Astrocyte (in vitro differentiated cells and primary cell): Measurements from ENCODE around the gene GLS. TPM values are rescaled to one million over a fixed set of nuclear protein-coding genes. Genes with fewer than 3 reads are reported as not detected.

Source experiments
- DNase-seq: peaks from one replicate; pipeline ENCODE4 v3.0.0-alpha.2; 2010; ENCODE audit warnings: low read depth
- FAIRE-seq: peaks from 2 replicates; lab custom pipeline; 2011; peaks lifted over from hg19 to GRCh38; lab: Jason Lieb, UNC
- H2AFZ ChIP-seq: 2 replicates; pipeline ENCODE4 v1.6.0; 2012; ENCODE audit warnings: low read depth, low read length, inconsistent platforms
- H3K27ac ChIP-seq: 2 replicates; pipeline ENCODE4 v1.5.1; 2011; ENCODE audit warnings: low read depth, low read length, inconsistent platforms
- H3K27me3 ChIP-seq: 2 replicates; pipeline ENCODE4 v1.6.0; 2011; ENCODE audit warnings: low read length, inconsistent platforms; ENCODE audit not compliant: insufficient read depth
- H3K36me3 ChIP-seq: 2 replicates; pipeline ENCODE4 v1.5.1; 2011; ENCODE audit warnings: low read length, inconsistent platforms; ENCODE audit not compliant: insufficient read depth
- H3K4me1 ChIP-seq: 2 replicates; pipeline ENCODE4 v1.5.1; 2011; ENCODE audit warnings: low read length, inconsistent platforms; ENCODE audit not compliant: insufficient read depth
- H3K4me2 ChIP-seq: 2 replicates; pipeline ENCODE4 v1.6.0; 2012; ENCODE audit warnings: low read length, inconsistent platforms
- H3K4me3 ChIP-seq: 2 replicates; pipeline ENCODE4 v1.5.1; 2011; ENCODE audit warnings: low read depth, mild to moderate bottlenecking, low read length, inconsistent platforms; ENCODE audit not compliant: insufficient read depth
- H3K79me2 ChIP-seq: 2 replicates; pipeline ENCODE4 v1.6.0; 2012; ENCODE audit warnings: mild to moderate bottlenecking, low read length, inconsistent platforms; ENCODE audit not compliant: insufficient read depth
- H3K9ac ChIP-seq: 2 replicates; pipeline ENCODE4 v1.6.0; 2012; ENCODE audit warnings: mild to moderate bottlenecking, low read length, inconsistent platforms
- H3K9me3 ChIP-seq: 2 replicates; pipeline ENCODE4 v1.5.1; 2012; ENCODE audit warnings: low read depth, mild to moderate bottlenecking, low read length, inconsistent platforms; ENCODE audit not compliant: insufficient read depth
- H4K20me1 ChIP-seq: 2 replicates; pipeline ENCODE4 v1.6.0; 2012; ENCODE audit warnings: low read length, inconsistent platforms; ENCODE audit not compliant: insufficient read depth
- H3K27ac Mint-ChIP-seq: one replicate; pipeline ENCODE4 v1.8.0; 2021; ENCODE audit warnings: mild to moderate bottlenecking, mixed read lengths; ENCODE audit not compliant: unreplicated experiment
- H3K27me3 Mint-ChIP-seq: one replicate; pipeline ENCODE4 v1.8.0; 2021; ENCODE audit warnings: low read depth, mixed read lengths; ENCODE audit not compliant: unreplicated experiment
- H3K36me3 Mint-ChIP-seq: one replicate; pipeline ENCODE4 v1.8.0; 2021; ENCODE audit warnings: low read depth, mixed read lengths; ENCODE audit not compliant: unreplicated experiment
- H3K4me1 Mint-ChIP-seq: one replicate; pipeline ENCODE4 v1.8.0; 2021; ENCODE audit warnings: low read depth, mixed read lengths; ENCODE audit not compliant: unreplicated experiment
- H3K4me3 Mint-ChIP-seq: one replicate; pipeline ENCODE4 v1.8.0; 2021; ENCODE audit warnings: mild to moderate bottlenecking, moderate library complexity, mixed read lengths; ENCODE audit not compliant: unreplicated experiment
- H3K9me3 Mint-ChIP-seq: one replicate; pipeline ENCODE4 v1.8.0; 2021; ENCODE audit warnings: mild to moderate bottlenecking, mixed read lengths; ENCODE audit not compliant: unreplicated experiment
- EZH2 ChIP-seq: IDR thresholded peaks from 2 replicates; pipeline ENCODE4 v1.6.1; 2012; ENCODE audit warnings: mild to moderate bottlenecking, low read length, inconsistent platforms; ENCODE audit not compliant: insufficient read depth
- total RNA-seq: library from RNA; stranded (reverse); gene quantifications from 2 replicates; pipeline ENCODE4 v1.2.1, GENCODE V29; 2021
- TF ChIP-seq, protein P1 (sequence below): IDR thresholded peaks from 2 replicates; pipeline ENCODE4 v1.5.1; 2011; ENCODE audit warnings: low read depth, mild to moderate bottlenecking, inconsistent platforms, low read length, moderate library complexity; ENCODE audit not compliant: insufficient read depth

The GLS gene
- total RNA-seq, 1 donor from 2014 or later = 189 TPM

DNA sequence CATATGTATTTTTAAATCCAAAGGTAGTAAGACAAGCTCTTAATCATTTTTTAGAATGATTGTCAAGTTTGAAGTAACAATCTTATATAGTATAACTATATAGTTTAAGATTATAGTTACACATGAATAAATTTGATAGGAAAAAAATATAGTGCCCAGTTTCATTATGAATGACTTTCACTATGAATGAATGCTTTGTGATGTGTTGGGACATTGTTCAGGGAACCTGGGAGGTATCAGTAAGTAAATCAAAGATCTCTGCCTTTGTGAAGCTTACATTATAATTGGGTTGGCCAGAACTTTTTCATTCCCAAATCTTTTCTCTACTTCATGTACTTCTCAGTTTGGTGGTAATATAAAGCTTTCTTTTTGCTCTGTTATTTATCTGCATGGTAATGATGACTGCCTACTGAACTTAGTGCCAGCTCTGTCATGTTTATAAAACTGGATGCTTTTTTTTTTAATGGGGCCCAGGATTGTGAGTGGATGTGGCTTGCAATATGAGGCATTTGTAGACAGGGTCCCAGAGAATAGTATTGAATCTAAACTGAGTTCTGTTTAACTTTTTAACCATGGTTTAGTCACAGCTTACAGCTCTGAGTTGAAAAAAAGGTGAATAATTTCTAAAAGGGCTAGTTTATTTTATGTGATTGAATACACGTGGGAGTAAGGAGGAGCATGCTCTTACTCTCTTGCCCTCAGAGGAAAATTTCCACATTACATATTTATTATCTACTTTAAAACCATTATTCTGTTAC lies 23.3 kb downstream of the GLS start:
- no peak overlapping the region for H3K4me3 ChIP-seq
- H3K79me2 ChIP-seq = peaks cover 28% of the 10 kb centered on the region
- H3K4me1 Mint-ChIP-seq = peaks cover 13% of the 10 kb centered on the region
- H3K36me3 Mint-ChIP-seq = peaks cover 9% of the 10 kb centered on the region
- no peak overlapping the region for H3K27ac Mint-ChIP-seq
- H3K27me3 ChIP-seq = no peaks in the 10 kb centered on the region
- TF ChIP-seq, protein P1, sequence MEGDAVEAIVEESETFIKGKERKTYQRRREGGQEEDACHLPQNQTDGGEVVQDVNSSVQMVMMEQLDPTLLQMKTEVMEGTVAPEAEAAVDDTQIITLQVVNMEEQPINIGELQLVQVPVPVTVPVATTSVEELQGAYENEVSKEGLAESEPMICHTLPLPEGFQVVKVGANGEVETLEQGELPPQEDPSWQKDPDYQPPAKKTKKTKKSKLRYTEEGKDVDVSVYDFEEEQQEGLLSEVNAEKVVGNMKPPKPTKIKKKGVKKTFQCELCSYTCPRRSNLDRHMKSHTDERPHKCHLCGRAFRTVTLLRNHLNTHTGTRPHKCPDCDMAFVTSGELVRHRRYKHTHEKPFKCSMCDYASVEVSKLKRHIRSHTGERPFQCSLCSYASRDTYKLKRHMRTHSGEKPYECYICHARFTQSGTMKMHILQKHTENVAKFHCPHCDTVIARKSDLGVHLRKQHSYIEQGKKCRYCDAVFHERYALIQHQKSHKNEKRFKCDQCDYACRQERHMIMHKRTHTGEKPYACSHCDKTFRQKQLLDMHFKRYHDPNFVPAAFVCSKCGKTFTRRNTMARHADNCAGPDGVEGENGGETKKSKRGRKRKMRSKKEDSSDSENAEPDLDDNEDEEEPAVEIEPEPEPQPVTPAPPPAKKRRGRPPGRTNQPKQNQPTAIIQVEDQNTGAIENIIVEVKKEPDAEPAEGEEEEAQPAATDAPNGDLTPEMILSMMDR = no peak
- no peak for TF ChIP-seq EZH2
- H3K4me2 ChIP-seq = peak overlapping the region; percentile 14
- peak overlapping the region; percentile 43 for H3K27ac ChIP-seq
- H3K9me3 ChIP-seq = no peaks in the 10 kb centered on the region
- peaks cover 53% of the 10 kb centered on the region for H3K36me3 ChIP-seq
- FAIRE-seq = no peak
- no peaks in the 10 kb centered on the region for H4K20me1 ChIP-seq
- DNase-seq = no peak
- no peak overlapping the region for H2AFZ ChIP-seq
- H3K4me1 ChIP-seq = peaks cover 13% of the 10 kb centered on the region
- H3K27me3 Mint-ChIP-seq = no peaks in the 10 kb centered on the region
- peak overlapping the region; percentile 9 for H3K9ac ChIP-seq
- no peaks in the 10 kb centered on the region for H3K9me3 Mint-ChIP-seq
- H3K4me3 Mint-ChIP-seq = no peak overlapping the region

GRCh38 chr2:190904640-190905261 lies 24.1 kb downstream of the GLS start:
- DNase-seq = peak; percentile 73
- no peak overlapping the region for H3K4me3 Mint-ChIP-seq
- no peak overlapping the region for H3K27ac Mint-ChIP-seq

More at GRCh38 chr2:190904640-190905261, 24.1 kb downstream of the GLS start:
- FAIRE-seq = no peak
- Histone ChIP-seq H3K36me3 (peaks cover 51% of the 10 kb centered on the region), H3K9ac (peak overlapping the region; percentile 9), H3K27me3 (no peaks in the 10 kb centered on the region), H3K4me1 (peaks cover 13% of the 10 kb centered on the region), H3K79me2 (peaks cover 31% of the 10 kb centered on the region), H4K20me1 (no peaks in the 10 kb centered on the region), H3K4me2 (no peak overlapping the region), H3K4me3 (no peak overlapping the region), H2AFZ (no peak overlapping the region), H3K27ac (peak overlapping the region; percentile 43), H3K9me3 (no peaks in the 10 kb centered on the region)
- H3K4me1 Mint-ChIP-seq = peaks cover 13% of the 10 kb centered on the region
- no peaks in the 10 kb centered on the region for H3K27me3 Mint-ChIP-seq
- TF ChIP-seq EZH2 = no peak
- TF ChIP-seq, protein P1 = no peak
- H3K9me3 Mint-ChIP-seq = no peaks in the 10 kb centered on the region
- peaks cover 9% of the 10 kb centered on the region for H3K36me3 Mint-ChIP-seq
